CD4-positive, alpha-beta T cell treated with Interleukin-6 for 4 hours (primary cell): Measurements from ENCODE around the gene PBX3.

Experiments
- DNase-seq: peaks from one replicate; pipeline ENCODE4 v3.0.0-alpha.2; 2020; ENCODE audit warnings: mixed read lengths

PBX3 gene

GRCh38 chr9:125908966-125909365 lies 161.8 kb downstream of the PBX3 start:
- no peak for DNase-seq

GRCh38 chr9:125909459-125909858 lies 162.3 kb downstream of the PBX3 start:
- no peak for DNase-seq

GRCh38 chr9:125910286-125910685 lies 163.1 kb downstream of the PBX3 start:
- DNase-seq: no peak

- no peak for DNase-seq
Observed at GRCh38 chr9:125911861-125912644, 164.9 kb downstream of the PBX3 start.

GRCh38 chr9:125912667-125913066 lies 165.5 kb downstream of the PBX3 start:
- no peak for DNase-seq

GRCh38 chr9:125913551-125913950 lies 166.4 kb downstream of the PBX3 start:
- no peak for DNase-seq

GRCh38 chr9:125914411-125914810 lies 167.2 kb downstream of the PBX3 start:
- DNase-seq: no peak

GRCh38 chr9:125915606-125916005 lies 168.4 kb downstream of the PBX3 start:
- DNase-seq: no peak

- no peak for DNase-seq
Observed at GRCh38 chr9:125919565-125919964, 172.4 kb downstream of the PBX3 start.

- no peak for DNase-seq
Observed at GRCh38 chr9:125920402-125920801, 173.2 kb downstream of the PBX3 start.

GRCh38 chr9:125922854-125923253 lies 175.7 kb downstream of the PBX3 start:
- DNase-seq: no peak

GRCh38 chr9:125924351-125924750 lies 177.2 kb downstream of the PBX3 start:
- DNase-seq: no peak

GRCh38 chr9:125926936-125927335 lies 179.8 kb downstream of the PBX3 start:
- DNase-seq: no peak

- DNase-seq: no peak
Observed at GRCh38 chr9:125929846-125930245, 182.7 kb downstream of the PBX3 start.

- no peak for DNase-seq
Observed at GRCh38 chr9:125931211-125931610, 184.0 kb downstream of the PBX3 start.

GRCh38 chr9:125932012-125932411 lies 184.8 kb downstream of the PBX3 start:
- no peak for DNase-seq

- DNase-seq: no peak
Observed at GRCh38 chr9:125932746-125933455, 185.7 kb downstream of the PBX3 start.

- DNase-seq: no peak
Observed at GRCh38 chr9:125942125-125942524, 195.0 kb downstream of the PBX3 start.

GRCh38 chr9:125943831-125944230 lies 196.7 kb downstream of the PBX3 start:
- no peak for DNase-seq

GRCh38 chr9:125946397-125946796 lies 199.2 kb downstream of the PBX3 start:
- no peak for DNase-seq

GRCh38 chr9:125948887-125949596 lies 201.9 kb downstream of the PBX3 start:
- DNase-seq: no peak

- no peak for DNase-seq
Observed at GRCh38 chr9:125949703-125950460, 202.7 kb downstream of the PBX3 start.

- DNase-seq: no peak
Observed at GRCh38 chr9:125950880-125951471, 203.8 kb downstream of the PBX3 start.
